Pons (tissue), 1 donor: ENCODE measurements around the gene CACNA2D2.

Source experiments
- DNase-seq: peaks from one replicate; pipeline ENCODE4 v3.0.0-alpha.2; 2016; ENCODE audit warnings: low spot score

CACNA2D2 gene

GRCh38 chr3:50371133-50371685 lies 132.2 kb downstream of the CACNA2D2 start:
- no peak for DNase-seq

DNA sequence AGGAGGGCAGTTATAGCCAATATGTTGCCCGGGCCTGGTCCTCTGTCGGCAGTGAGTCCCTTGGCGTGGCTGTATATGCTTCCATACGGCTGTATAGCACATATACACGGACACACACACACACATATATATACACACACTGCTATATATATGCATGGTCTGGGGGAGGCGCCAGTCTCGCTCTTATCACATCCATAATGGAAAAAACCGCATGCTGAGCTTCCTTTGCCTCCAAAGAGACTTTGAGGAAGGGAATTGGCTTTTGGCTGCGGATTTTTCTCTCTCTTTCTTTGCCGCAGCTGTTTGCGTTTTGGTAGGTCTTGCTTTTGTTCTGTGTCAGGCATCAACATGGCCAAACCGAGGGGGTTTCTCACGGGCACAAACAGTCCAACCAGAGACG lies 132.8 kb downstream of the CACNA2D2 start:
- no peak for DNase-seq

- no peak for DNase-seq
These were observed 134.3 kb downstream of the CACNA2D2 start for GRCh38 chr3:50369012-50369670.

DNA sequence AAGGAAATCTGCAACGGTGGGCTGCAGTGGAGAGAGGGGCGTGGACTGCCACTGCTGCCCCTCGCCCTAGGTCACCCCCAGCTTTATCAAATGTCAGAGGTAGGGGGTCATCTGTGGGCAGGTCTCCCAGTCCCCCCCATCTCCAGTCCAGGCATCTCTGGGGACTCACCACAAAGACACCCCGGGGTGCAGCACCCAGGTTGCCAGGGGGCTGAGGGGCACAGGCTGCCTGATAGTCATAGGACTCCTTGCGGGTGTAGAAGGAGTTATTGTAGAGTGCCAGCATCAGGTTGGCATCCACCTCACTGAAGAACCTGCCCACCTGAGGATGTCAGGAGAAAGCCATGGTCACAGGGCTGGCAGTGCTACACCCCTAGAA lies 137.6 kb downstream of the CACNA2D2 start:
- no peak for DNase-seq

DNA sequence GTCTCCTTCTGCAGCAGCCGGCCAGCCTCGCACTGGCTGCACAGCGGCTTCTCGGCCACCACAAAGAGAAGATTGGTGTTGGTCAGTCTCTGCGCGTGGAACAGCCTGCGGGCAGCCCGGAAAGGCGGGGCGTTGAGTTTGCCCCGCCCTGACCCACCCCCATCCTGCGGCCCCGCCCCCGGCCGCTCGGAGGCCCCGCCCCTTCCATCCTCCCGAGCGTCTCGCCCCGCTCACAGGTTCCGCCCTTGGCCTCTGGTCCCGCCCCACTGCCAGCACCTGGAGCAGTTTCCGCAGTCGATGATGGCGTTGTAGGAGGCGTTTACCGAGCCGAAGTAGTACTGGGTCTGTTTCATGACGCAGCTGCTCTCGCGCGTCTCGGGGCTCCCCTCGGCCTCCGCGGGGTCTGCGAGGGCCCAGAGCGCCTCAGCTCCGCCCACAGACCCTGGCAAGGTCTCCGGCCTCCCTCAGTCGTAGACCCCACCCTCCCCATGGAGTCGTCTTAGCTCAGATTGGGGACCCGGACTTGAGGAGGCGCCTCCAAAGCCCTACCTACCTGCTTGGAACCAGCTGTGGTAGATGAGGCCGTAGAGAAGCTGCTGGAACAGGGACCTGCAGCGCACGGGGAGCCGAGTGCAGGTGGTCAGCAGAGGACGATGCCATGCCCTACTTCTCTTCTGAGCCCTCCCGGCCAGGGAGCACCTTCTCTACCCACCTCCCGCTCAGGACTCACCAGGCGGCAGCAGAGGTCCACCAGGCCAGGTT lies 138.2 kb downstream of the CACNA2D2 start:
- peak; percentile 29 for DNase-seq

GRCh38 chr3:50364573-50365079 lies 138.8 kb downstream of the CACNA2D2 start:
- DNase-seq: no peak

DNA sequence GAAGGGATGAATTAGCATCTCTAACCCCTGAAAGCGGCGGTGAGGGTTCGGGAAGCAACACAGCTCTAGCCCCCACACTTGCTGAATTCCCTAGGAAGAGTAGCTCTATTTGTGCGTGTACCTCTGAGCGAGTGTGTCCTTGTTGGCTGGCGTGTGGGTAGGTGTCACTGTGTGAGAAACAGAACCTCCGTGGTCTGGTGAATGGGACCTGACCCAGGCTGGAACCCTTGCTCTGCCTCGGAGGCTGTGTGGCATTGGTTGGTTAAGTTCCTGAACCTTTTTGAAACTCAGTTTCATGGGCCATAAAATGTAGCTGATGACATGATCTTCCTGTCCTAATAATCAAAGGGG lies 143.7 kb downstream of the CACNA2D2 start:
- DNase-seq: no peak

GRCh38 chr3:50358911-50359759 lies 144.3 kb downstream of the CACNA2D2 start, which contains the start of gene TMEM115:
TMEM115 (minus strand) TSS chr3:50359521; CDS start chr3:50359063, 458 bp downstream.
- DNase-seq: peak; percentile 100

DNA sequence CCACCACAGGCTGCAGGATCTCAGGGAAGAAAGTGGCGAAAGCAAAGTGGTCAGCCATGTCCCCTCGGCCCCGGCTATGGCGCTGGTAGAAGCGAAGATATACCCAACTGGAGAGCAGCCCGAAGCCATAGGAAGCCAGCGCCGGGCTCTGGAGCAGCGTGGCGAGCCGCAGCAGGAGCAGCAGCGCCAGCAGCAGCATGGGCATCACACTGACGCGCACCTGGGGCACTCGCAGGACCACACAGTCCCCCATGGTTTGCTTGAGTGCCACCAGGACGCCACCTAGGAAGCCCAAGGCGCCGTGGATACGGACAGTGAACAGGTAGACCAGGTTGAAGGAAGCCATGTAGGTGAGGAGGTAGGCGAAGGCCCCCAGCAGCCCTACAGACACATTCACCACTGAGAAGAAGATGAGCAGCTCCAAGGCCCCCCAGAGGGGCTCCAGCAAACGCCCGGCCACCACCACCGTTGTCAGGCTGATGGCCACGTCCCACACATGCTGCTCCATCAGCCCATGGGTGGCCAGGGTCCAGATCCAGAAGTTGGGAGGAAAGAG lies 145.0 kb downstream of the CACNA2D2 start:
- DNase-seq: no peak

DNA sequence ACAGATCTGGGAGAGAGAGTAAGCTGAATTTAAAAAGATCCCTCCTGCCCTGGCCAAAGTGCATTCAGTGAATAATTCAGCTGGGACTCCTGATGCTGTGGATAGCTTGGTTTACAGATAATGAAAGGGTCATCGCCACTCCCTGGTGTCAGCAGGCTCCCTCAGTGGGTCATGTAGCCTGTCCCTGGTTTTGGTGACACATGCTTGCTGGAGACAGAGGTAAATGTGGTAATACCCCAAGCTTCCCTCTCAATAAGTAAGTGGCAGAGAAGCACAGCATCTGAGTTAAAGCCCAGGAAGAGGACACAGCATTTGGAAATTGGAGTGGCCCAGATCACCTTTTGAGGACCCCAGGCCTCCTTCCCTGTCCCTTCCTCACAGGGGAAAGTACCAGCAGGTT lies 146.0 kb downstream of the CACNA2D2 start:
- no peak for DNase-seq

GRCh38 chr3:50356553-50356952 lies 146.9 kb downstream of the CACNA2D2 start:
- DNase-seq: no peak

DNA sequence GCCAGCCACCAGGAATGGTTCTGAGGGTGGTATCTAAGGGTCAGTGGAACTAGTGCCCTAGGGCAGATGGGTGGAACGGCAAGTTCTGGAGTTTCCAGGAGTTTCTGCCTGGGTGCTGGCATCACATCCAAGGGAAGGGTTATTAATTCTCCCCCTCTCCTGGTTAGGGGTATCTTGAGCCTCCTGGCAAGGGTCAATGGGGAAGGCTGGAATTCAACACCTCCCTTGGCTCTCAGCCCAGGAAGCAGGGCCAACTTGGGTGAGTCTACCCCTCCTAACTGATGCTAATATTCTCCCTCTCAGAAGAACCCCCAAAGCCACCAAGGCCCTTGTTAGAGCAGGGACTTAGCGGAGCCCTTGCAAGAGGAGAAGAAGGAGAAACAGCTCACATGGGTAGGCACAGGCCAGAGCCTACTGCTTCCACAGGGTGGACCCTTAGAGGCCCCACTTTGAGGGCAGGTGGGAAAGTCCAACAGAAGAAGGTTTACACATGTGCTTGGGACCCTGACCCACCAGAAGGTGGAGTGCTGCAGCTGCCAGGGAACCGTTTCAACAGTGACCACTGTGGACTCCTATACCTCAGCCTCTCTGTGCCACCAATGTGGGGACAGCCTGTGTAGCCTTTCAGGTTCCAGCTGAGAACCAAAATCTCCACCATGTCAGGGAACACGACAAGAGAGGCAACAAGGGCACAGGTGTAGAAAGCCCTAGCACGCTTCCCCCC lies 147.4 kb downstream of the CACNA2D2 start:
- DNase-seq: no peak

DNA sequence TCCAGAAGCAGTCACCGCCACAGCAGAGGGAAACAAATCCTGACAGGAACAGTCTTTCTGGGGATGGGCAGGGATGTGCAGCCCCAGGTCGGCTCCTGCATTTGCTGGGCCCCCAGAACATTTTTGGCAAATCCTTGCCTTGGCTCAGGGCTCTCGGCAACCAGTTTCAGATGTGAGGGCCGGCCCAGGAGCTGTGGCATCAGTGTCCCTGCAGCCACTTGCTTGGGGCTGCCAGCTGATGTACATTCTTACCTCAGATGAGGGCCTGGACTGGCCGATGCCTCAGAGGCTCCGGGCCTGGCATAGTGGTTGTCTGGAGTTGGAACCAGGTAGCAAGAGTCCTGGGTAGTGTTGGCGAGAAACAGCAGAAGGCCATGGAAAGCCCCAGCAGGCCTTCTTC lies 148.6 kb downstream of the CACNA2D2 start:
- no peak for DNase-seq

- no peak for DNase-seq
These were observed 149.2 kb downstream of the CACNA2D2 start for GRCh38 chr3:50354186-50354764.

DNA sequence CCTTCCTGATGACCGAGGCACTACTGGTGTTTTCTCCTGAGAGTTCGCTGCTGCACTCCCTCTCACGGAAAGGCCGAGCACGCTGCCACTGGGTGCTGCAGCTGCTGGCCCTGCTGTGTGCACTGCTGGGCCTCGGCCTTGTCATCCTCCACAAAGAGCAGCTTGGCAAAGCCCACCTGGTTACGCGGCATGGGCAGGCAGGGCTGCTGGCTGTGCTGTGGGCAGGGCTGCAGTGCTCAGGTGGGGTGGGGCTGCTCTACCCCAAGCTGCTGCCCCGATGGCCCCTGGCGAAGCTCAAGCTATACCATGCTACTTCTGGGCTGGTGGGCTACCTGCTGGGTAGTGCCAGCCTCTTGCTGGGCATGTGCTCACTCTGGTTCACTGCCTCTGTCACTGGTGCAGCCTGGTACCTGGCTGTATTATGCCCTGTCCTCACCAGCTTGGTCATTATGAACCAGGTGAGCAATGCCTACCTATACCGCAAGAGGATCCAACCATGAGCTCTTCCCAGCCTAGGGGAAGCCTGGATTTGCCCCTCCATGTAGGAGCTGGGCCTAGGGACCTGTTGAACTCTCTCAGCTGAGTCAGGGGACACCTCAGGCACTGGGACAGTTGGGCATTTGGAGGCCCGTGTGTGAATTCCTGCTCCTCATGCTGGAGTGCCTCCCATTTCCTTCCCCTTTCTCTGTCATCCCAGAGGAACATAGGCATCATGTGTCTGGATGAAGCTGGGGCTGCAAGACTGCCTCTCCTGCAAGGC lies 150.0 kb downstream of the CACNA2D2 start:
- no peak for DNase-seq

- DNase-seq: no peak
These were observed 150.7 kb downstream of the CACNA2D2 start for GRCh38 chr3:50352781-50353180.

GRCh38 chr3:50351323-50351697 lies 152.1 kb downstream of the CACNA2D2 start:
- DNase-seq: no peak

DNA sequence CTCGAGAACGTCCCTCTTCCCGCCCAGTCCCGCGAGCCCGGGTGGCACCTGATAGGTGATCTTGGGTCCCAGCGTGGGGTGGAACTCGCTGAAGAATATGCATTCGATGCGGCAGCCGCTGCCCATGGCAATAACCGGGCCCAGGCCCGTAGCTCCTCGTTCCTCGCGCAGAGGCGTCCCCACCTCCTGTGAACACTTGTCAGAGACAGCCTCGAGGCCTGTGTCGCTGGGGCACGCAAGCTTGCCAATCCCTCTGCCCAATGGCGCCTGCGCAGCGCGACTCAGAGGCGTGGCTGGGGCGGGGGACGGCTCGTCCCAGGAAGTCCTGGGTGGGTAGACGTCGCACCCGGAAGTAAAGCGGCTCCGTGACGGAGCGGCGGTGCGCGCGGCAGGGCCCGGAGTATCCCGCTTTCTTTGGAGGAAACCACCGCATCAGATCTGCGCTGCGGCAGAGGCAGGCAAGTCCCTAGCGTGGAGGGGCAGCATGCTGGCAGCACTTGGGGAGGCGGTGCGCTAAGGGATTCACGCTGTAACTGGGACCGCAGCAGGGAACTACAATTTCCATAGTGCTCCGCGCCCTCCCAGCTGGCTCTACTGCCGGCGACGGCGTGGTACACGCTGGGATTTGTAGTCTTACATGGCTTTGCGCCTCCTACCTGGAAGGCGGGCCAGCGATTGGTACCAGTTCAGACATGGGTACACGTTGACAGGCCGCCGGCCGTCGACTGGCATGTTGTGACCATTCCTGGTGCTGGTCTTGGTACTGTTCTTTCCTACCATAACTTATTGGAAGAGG lies 152.7 kb downstream of the CACNA2D2 start, which contains the start of the genes CYB561D2 and NPRL2:
Gene CYB561D2, plus strand, starts transcription at position 336 of the 796 bp plus-strand sequence. CDS start 572 bp downstream, outside the sequence.
Gene NPRL2, minus strand, starts transcription at position 249 of the 796 bp plus-strand sequence. Its CDS starts 123 bp downstream, at position 126.
- DNase-seq: peak; percentile 97

DNA sequence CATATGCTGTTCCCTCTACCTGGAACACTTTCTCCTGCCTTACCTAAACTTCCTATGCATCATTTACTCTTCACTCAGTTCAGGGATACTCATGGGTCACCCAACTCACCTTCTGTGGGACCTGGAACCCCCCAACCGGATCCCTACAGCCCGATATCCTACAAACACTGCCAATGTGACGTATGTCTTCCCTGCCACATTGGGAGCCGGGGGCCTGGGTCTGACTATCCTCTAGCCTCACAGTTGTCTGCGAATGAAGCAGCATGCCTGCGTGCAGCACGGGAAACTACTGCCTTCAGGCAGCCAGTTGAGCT lies 153.3 kb downstream of the CACNA2D2 start:
- DNase-seq: no peak
